SW 1271 (cell line): Measurements from ENCODE around the gene ODAD3.
"Not testable (repeated sequence)": the region's sequence is repeated elsewhere in the genome, so short reads cannot be mapped to it uniquely, and the experiment has no call there.

Experiments
- DNase-seq, 2 experiments: peaks; one replicate each; lab custom pipeline; 2025; lab: John Stamatoyannopoulos, UW

ODAD3 gene

GRCh38 chr19:11460207-11460606 lies 25.3 kb upstream of the ODAD3 start:
- DNase-seq: no peak

GRCh38 chr19:11458912-11459311 lies 24.0 kb upstream of the ODAD3 start:
- DNase-seq: not testable (repeated sequence)

- no peak for DNase-seq
Measured at GRCh38 chr19:11458236-11458900, 23.4 kb upstream of the ODAD3 start.

- DNase-seq: no peak
Measured at GRCh38 chr19:11457831-11458230, 22.9 kb upstream of the ODAD3 start.

- DNase-seq: no peak
Measured at GRCh38 chr19:11457115-11457514, 22.2 kb upstream of the ODAD3 start.

- no peak for DNase-seq
Measured at GRCh38 chr19:11456659-11457058, 21.7 kb upstream of the ODAD3 start.

GRCh38 chr19:11455233-11455554 lies 20.3 kb upstream of the ODAD3 start:
- DNase-seq: not testable (repeated sequence)

- no peak for DNase-seq
Measured at GRCh38 chr19:11453468-11454341, 18.8 kb upstream of the ODAD3 start.

- no peak for DNase-seq
Measured at GRCh38 chr19:11452620-11453310, 17.8 kb upstream of the ODAD3 start.

GRCh38 chr19:11451871-11452619 lies 17.1 kb upstream of the ODAD3 start:
- DNase-seq: no peak

- DNase-seq: no peak
Measured at GRCh38 chr19:11451327-11451870, 16.5 kb upstream of the ODAD3 start.

- no peak for DNase-seq
Measured at GRCh38 chr19:11450570-11451326, 15.8 kb upstream of the ODAD3 start.

- DNase-seq: no peak
Measured at GRCh38 chr19:11448923-11449554, 14.1 kb upstream of the ODAD3 start.

GRCh38 chr19:11448410-11448809 lies 13.5 kb upstream of the ODAD3 start:
- DNase-seq: no peak

- DNase-seq: no peak
Measured at GRCh38 chr19:11447347-11448262, 12.7 kb upstream of the ODAD3 start.

- DNase-seq: no peak
Measured at GRCh38 chr19:11446652-11447301, 11.9 kb upstream of the ODAD3 start.

- DNase-seq: no peak
Measured at GRCh38 chr19:11446271-11446651, 11.3 kb upstream of the ODAD3 start.

GRCh38 chr19:11445141-11445540 lies 10.2 kb upstream of the ODAD3 start:
- no peak for DNase-seq

GRCh38 chr19:11444059-11444458 lies 9.1 kb upstream of the ODAD3 start:
- DNase-seq: no peak
